COLO829 (cell line): ENCODE data around the gene AGAP1.

Experiments
- DNase-seq: peaks from one replicate; pipeline ENCODE4 v3.0.0; 2012; ENCODE audit warnings: low spot score

Gene AGAP1

GRCh38 chr2:235690082-235690808 is 196.4 kb downstream of the AGAP1 start:
- no peak for DNase-seq

GRCh38 chr2:235690809-235691450 is 197.1 kb downstream of the AGAP1 start:
- no peak for DNase-seq

DNA sequence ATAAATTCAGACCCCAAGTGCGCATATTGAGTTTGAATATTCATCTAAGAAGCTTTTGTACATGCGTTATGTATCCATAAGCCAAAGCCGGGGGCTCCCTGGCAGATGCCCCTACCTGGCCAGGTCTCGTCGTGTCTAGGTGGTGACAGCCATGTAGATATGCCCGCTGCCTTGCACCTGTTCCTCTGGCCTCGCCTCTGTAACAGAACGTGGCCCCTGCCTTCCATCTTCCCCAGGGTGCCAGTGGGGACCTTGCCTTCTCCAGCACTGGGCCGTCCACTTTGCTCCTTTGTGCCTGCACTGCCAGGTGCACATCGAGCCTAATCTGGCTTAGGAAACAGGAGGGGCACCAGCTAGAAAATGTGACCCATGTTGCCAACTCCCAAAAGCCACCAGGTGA is 198.2 kb downstream of the AGAP1 start:
- no peak for DNase-seq

- DNase-seq = no peak
These were observed 198.9 kb downstream of the AGAP1 start for GRCh38 chr2:235692671-235693171.

DNA sequence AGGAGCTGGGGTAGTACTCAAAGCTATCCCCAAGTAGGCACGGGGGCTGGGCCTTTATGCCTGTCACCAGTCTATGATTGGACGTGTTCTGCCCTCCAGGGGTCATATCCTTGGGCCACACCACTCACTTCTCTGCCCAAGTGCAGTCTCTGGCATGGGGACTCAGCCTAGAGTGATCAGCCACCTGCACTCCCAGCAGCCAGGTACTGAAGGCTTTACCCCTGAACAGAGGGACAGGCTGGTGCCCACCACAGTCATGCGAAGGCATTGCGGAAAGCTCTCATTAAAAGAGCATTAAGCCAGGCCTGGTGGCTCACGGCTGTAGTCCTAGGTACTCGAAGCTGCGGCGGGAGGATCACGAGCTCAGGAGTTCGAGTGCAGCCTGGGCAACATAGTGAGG is 199.4 kb downstream of the AGAP1 start:
- no peak for DNase-seq

DNA sequence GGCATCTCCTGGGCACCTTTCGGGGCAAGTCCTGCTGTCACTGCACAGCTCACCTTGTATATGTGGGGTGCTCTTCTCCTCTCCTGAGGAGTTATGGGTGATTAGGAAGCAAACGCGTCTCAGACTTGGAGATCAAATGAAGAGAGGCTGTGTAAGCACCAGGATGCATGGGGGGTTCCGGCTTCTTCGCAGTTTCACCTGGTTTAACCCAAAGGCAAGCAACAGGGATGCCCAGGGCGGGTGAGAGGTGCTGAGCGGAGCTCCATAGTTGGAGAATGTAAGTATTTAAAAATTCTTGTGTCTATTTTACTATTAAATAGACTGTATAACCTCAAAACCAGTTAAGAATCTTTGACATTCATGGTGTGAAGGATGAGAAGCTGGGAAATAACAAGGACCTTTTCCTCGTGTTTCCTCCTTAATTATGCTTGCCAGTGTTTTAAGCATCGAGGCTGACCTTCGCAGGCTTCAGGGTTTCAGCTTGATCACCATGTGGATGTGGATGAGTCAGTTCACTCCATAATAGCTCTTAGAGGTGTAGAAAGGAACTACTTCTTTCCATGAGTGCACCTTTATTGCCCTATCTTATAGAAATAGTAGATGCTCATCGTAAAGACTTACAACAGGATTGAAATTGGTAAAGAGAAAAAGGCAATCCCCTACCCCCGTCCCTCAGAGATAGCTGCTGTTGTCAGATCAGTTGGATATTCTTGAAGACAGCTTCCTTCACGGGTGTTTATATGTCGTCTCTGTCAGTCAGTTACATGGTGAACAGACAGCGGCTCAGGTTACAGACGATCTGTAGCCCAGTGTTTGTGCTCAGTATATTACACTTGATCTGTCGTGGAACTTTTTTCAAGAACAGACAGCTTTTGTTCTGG is 201.1 kb downstream of the AGAP1 start:
- peak; percentile 40 for DNase-seq

- DNase-seq = no peak
These were observed 201.7 kb downstream of the AGAP1 start for GRCh38 chr2:235695602-235695895.

- DNase-seq = no peak
These were observed 203.2 kb downstream of the AGAP1 start for GRCh38 chr2:235697041-235697440.

- DNase-seq = no peak
These were observed 204.2 kb downstream of the AGAP1 start for GRCh38 chr2:235698028-235698427.

- DNase-seq = no peak
These were observed 204.6 kb downstream of the AGAP1 start for GRCh38 chr2:235698491-235698890.

DNA sequence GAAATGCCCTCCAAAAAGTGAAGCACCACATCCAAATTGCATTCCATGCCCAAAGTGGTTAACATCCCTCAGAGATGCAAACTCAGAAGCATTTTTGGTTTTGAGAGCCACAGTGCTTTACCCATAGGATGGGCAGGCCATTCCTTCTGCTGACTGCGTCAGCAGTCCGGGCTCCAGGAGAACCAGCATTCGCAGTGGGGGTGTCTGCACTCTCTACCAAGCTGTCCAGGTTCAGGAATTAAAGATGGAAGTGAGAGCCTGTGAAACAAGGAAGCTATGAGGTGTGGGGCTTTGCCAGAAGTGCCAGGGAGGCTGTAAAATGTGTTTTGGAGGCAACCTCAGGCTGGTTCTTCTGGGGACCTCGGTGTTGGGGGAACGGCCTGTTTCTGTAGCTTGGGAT is 205.7 kb downstream of the AGAP1 start:
- DNase-seq = no peak

DNA sequence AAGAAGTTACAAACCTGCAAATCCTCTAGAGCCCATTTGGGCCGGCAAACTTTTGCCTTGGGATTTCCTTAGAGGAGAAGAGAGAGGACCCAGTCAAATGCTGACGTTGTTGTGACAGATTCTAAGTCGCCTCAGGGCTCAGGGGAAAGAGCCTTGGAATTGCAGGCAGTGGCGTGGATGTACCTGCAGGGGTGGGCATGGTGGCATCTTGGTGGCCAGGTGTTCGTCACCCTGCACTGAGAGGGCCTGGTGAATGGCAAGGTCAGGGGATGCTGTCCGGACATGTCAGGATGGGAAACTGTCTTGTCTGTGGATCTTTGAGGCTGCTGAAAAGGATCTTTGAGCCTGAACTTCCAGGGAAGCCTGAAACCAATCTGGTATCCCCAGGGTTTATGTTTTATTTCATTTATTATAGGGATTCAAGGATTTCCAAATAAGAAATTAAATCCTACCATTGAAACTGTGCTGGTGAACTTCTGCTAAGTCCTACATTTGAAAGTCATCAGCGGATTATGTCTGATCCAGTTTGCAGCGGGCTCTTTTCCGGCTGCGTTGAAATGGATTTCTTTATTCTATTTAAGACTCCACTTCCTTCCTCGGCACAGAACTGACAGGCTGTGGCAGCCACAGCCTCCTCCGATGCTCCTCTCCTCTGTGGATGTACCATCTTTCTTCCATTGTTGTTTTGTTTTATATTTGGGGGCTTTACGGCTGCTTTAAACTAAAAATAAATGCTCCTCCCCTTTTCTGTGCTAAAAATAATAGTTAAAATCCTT is 207.6 kb downstream of the AGAP1 start:
- no peak for DNase-seq

- DNase-seq = no peak
These were observed 208.3 kb downstream of the AGAP1 start for GRCh38 chr2:235702186-235702585.

DNA sequence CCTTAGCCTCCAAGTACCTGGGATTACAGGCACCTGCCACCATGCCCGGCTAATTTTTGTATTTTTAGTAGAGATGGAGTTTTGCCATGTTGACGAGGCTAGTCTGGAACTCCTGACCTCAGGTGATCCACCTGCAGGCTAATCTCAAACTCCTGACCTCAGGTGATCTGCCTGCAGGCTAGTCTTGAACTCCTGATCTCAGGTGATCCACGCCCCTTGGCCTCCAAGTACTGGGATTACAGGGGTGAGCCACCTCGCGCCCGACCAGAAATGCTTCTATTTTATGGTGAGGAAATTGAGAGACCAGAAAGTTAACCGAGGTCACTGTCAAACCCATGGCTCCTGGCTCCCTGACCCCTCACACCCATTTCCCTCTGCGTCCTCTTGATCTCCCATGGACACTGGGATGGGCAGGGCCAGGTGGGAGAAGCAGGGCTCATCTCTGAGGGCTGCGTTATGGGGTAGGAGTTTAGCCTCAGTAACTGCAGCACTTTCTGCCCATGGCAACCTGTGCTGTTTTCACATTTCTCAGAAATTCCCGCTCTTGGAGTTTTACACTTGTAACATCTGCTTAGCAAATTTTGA is 210.0 kb downstream of the AGAP1 start:
- DNase-seq = no peak

GRCh38 chr2:235705296-235705695 is 211.5 kb downstream of the AGAP1 start:
- DNase-seq = no peak

- no peak for DNase-seq
These were observed 212.7 kb downstream of the AGAP1 start for GRCh38 chr2:235706506-235706905.

- no peak for DNase-seq
These were observed 213.7 kb downstream of the AGAP1 start for GRCh38 chr2:235707411-235708096.

GRCh38 chr2:235709124-235709813 is 215.4 kb downstream of the AGAP1 start:
- DNase-seq = no peak

- no peak for DNase-seq
These were observed 216.4 kb downstream of the AGAP1 start for GRCh38 chr2:235709969-235710879.
